ENCODE data around the gene TULP4.

- no peak for TF ChIP-seq NFIC (IDR thresholded peaks at IDR 0.05)
- TF ChIP-seq EP300 (IDR thresholded peaks at IDR 0.05; ENCODE audit: borderline replicate concordance): no peak
- no peak for TF ChIP-seq ZBTB7A (IDR thresholded peaks at IDR 0.05; ENCODE audit: low read depth)
- no peak for TF ChIP-seq TEAD4 (IDR thresholded peaks at IDR 0.05)
- TF ChIP-seq YY1 (IDR thresholded peaks at IDR 0.05; ENCODE audit: low read depth): no peak
- TF ChIP-seq USF1 (IDR thresholded peaks at IDR 0.05): no peak
- no peak for TF ChIP-seq TAF1 (IDR thresholded peaks at IDR 0.05; ENCODE audit: low read depth)
Observed at GRCh38 chr6:158524311-158524710, 212.0 kb downstream of the TULP4 start.
